Measurements from ENCODE around the gene BRD3OS.

GRCh38 chr9:134029248-134030226 lies 4.3 kb downstream of the BRD3OS start:
- TF ChIP-seq POLR2A (IDR thresholded peaks at IDR 0.05), result no peak
- TF ChIP-seq, protein P1, sequence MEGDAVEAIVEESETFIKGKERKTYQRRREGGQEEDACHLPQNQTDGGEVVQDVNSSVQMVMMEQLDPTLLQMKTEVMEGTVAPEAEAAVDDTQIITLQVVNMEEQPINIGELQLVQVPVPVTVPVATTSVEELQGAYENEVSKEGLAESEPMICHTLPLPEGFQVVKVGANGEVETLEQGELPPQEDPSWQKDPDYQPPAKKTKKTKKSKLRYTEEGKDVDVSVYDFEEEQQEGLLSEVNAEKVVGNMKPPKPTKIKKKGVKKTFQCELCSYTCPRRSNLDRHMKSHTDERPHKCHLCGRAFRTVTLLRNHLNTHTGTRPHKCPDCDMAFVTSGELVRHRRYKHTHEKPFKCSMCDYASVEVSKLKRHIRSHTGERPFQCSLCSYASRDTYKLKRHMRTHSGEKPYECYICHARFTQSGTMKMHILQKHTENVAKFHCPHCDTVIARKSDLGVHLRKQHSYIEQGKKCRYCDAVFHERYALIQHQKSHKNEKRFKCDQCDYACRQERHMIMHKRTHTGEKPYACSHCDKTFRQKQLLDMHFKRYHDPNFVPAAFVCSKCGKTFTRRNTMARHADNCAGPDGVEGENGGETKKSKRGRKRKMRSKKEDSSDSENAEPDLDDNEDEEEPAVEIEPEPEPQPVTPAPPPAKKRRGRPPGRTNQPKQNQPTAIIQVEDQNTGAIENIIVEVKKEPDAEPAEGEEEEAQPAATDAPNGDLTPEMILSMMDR (IDR thresholded peaks at IDR 0.05), result no peak

Measured in gastroesophageal sphincter (tissue), 3 donors.